DMS79 treated with DMSO at 0.1 percent for 48 hours (cell line): ENCODE measurements around the gene LTBP1.

ENCODE experiments used
- DNase-seq: peaks from one replicate; lab custom pipeline; 2025; lab: John Stamatoyannopoulos, UW

LTBP1 gene

GRCh38 chr2:33009249-33009648 lies 62.5 kb downstream of the LTBP1 start:
- no peak for DNase-seq

GRCh38 chr2:33011373-33011772 lies 64.6 kb downstream of the LTBP1 start:
- no peak for DNase-seq

DNA sequence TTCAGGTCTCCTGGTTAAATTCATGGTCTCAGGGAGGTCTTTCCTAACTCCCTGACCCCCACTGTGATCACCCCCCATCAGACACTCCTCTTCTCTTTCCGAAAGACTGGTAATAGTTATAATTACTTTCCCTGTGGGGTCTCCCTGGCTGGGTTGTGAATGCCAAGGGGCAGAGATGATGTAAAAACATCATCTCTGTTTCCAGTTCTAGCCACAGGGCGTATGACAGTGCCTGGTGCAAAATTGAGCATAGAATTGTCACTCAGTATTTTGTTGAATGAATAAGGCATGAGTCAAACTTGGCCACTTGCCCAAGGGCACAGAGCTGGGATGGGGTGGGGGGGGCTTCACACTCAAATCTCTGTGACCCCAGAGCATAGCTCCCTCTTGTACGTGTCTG lies 65.2 kb downstream of the LTBP1 start:
- no peak for DNase-seq

DNA sequence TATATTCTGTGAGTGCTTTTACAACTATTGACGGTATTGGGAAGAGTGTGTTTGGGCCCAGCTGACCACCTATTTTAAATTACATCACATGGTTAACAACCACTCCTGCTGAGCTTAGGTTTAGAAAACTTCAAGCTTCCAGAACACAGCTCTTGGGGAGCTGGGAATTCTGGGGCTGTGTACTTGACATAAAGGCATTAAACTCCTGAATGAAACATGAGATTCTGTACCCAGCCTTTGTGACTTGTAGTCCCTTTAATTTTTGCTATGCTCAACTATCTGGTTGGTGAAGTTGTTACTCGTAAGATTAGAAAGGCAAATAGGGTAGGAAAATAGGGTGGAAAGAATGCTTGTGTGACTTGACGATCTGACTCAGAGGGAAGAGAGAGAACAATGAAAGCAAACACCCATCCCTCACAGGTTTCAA lies 66.9 kb downstream of the LTBP1 start:
- no peak for DNase-seq

DNA sequence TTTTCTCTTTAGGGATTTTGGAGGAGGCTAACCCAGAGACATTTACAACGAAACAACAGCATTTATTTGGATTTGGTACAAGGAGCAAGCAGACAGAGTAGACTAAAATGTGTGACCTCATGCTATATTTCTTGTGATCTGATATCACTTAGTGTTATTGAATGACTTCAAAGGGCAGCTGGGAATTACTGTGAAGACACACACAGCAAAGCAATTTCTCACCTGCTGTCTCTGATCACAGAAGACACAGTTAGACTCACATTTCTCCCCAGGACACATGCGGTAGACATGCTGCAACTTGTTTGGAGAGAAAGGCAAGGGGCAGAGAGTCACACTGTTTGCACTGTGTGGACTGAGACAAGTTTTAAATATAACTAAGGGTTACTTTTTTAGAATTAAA lies 67.5 kb downstream of the LTBP1 start:
- no peak for DNase-seq

- DNase-seq = no peak
Measured at GRCh38 chr2:33015421-33016142, 68.8 kb downstream of the LTBP1 start.

GRCh38 chr2:33018271-33018670 lies 71.5 kb downstream of the LTBP1 start:
- DNase-seq = no peak

- no peak for DNase-seq
Measured at GRCh38 chr2:33019796-33020195, 73.0 kb downstream of the LTBP1 start.

DNA sequence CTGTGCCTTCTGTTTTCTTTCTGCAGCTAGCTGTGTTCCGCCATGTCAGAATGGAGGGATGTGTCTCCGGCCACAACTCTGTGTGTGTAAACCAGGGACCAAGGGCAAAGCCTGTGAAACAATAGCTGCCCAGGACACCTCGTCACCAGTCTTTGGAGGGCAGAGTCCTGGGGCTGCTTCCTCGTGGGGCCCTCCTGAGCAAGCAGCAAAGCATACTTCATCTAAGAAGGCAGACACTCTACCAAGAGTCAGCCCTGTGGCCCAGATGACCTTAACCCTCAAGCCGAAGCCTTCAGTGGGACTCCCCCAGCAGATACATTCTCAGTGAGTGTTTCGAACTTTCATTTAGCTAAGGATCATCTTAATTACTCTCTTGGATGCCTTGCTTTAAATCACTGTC lies 74.1 kb downstream of the LTBP1 start:
- no peak for DNase-seq

GRCh38 chr2:33021542-33022227 lies 74.9 kb downstream of the LTBP1 start:
- DNase-seq = no peak

- DNase-seq = no peak
Measured at GRCh38 chr2:33022395-33022985, 75.7 kb downstream of the LTBP1 start.

GRCh38 chr2:33022989-33023727 lies 76.4 kb downstream of the LTBP1 start:
- DNase-seq = no peak

- DNase-seq = no peak
Measured at GRCh38 chr2:33023728-33024500, 77.2 kb downstream of the LTBP1 start.

DNA sequence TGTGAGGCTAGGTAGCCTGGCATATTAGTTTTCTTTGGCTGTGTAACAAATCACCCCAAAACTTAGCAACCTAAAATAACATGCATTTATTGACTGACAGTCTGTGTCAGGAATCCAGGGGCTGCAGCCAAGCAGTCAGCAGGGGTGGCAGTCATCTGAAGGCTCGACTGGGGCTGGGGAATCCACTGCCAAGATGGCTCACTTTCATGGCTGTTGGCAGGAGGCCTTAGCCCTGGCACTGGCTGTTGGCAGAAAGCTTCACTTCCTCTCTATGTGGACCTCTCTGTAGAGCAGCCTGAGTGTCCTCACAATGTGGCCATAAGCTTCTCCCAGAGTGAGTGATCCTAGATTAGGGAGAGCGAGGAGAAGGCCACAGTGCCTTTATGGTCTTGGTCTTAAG lies 78.0 kb downstream of the LTBP1 start:
- DNase-seq = no peak

DNA sequence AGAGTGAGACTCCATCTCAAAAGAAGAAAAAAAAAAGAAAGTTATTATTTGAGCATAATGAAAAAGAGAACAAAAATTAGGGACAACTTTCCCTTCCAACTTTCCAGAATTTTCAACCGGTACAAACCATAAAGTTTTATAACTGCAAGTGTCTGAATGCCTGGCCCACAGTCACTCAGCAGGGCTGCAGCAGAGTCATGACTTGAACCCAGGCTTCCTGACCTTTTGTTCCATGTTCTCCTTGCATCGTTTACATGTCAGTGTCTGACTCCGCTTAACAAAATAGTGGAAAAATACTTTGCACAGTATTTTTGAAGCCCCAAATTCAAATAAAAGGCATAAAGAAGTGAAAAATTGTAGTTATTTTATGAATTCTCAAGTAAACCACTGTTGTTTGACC lies 82.7 kb downstream of the LTBP1 start:
- no peak for DNase-seq

- no peak for DNase-seq
Measured at GRCh38 chr2:33029926-33030325, 83.2 kb downstream of the LTBP1 start.

- DNase-seq = no peak
Measured at GRCh38 chr2:33030326-33030725, 83.6 kb downstream of the LTBP1 start.

DNA sequence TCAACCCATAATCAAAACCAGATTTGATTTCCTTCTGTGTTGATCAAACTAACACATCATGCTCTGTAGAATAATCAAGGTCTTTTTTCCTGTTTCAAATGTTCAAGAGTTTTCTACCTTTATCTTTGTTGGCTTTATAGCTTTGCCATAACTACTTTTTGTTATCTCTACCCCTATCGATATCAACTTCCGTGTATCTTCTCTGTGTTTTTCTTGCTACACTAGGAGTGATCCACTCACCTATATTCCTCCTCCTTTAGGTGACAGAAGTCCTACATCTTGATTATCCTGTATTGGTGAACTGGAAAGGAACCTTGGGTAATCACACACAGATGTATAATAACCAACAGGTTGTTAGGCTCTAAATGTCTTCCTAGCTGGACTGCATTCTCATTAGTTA lies 85.5 kb downstream of the LTBP1 start:
- DNase-seq = no peak

GRCh38 chr2:33033606-33034081 lies 86.9 kb downstream of the LTBP1 start:
- peak; percentile 13 for DNase-seq

GRCh38 chr2:33034784-33035183 lies 88.0 kb downstream of the LTBP1 start:
- no peak for DNase-seq

DNA sequence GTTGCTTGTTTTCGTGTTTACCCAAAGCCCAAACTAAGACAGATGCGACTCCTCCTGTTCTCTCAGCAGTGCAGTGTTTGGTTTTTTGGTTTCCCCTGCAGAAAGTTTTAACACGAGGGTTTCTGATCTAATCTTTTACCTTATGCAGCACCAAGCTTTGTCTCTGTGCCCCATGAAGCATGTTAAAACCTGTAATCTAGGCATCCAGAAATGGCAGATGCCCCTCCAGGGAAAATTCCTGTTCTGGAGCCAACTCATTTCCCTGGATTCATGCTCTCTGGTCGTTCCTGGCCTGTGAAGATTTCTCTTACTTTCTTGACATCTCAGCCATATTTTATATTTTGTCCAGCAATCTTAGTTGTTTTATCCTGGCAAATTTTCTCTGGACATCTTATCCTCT lies 91.5 kb downstream of the LTBP1 start:
- no peak for DNase-seq

DNA sequence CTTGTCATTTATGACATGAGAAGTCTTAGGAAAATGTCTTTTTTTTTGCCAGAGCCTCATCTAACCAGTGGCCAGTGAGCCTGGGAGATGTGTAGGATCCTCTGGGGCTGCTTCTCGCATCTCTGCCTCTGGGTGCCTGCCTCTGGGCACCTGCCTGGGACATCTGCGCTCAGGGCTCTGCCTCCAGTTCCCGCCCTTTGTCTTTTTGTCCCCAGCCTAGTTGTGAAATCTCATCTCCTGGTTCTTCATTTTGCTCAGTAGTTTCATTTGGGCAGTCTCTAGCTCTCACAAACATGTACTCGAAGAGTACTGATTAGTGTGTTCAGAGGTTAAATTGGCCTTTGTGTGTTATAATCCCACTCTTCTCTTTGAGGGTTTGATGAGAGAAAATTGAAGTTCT lies 92.0 kb downstream of the LTBP1 start:
- no peak for DNase-seq
